GM18909 (cell line): ENCODE measurements around the gene ATP5PB.

ENCODE experiments used
- ATAC-seq: cut with Tn5 transposase; IDR thresholded peaks from one replicate; pipeline ENCODE4 v1.9.1; 2021; ENCODE audit warnings: mild to moderate bottlenecking; ENCODE audit not compliant: unreplicated experiment, poor library complexity

Gene ATP5PB

GRCh38 chr1:111446546-111446945 lies 2.7 kb upstream of the ATP5PB start:
- ATAC-seq = no peak

GRCh38 chr1:111446967-111447892 lies 2.0 kb upstream of the ATP5PB start:
- ATAC-seq = no peak

- peak; percentile 5 for ATAC-seq
Observed at GRCh38 chr1:111448482-111448917, 764 bp upstream of the ATP5PB start.

- no peak for ATAC-seq
Observed at GRCh38 chr1:111449703-111450017, 396 bp downstream of the ATP5PB start.

- ATAC-seq = no peak
Observed at GRCh38 chr1:111450185-111450584, 921 bp downstream of the ATP5PB start.

- ATAC-seq = no peak
Observed at GRCh38 chr1:111452581-111452980, 3.3 kb downstream of the ATP5PB start.

GRCh38 chr1:111453706-111454105 lies 4.4 kb downstream of the ATP5PB start:
- ATAC-seq = no peak

GRCh38 chr1:111454859-111455641 lies 5.8 kb downstream of the ATP5PB start:
- ATAC-seq = no peak

- no peak for ATAC-seq
Observed at GRCh38 chr1:111455642-111456031, 6.4 kb downstream of the ATP5PB start.

GRCh38 chr1:111461765-111462164 lies 12.5 kb downstream of the ATP5PB start:
- no peak for ATAC-seq

GRCh38 chr1:111462370-111463028 lies 13.2 kb downstream of the ATP5PB start:
- no peak for ATAC-seq

- no peak for ATAC-seq
Observed at GRCh38 chr1:111463029-111463683, 13.9 kb downstream of the ATP5PB start.

GRCh38 chr1:111465754-111466153 lies 16.5 kb downstream of the ATP5PB start:
- ATAC-seq = no peak

GRCh38 chr1:111466480-111466879 lies 17.2 kb downstream of the ATP5PB start:
- no peak for ATAC-seq

GRCh38 chr1:111467865-111468716 lies 18.8 kb downstream of the ATP5PB start:
- ATAC-seq = no peak

- ATAC-seq = no peak
Observed at GRCh38 chr1:111468717-111469100, 19.4 kb downstream of the ATP5PB start.

GRCh38 chr1:111469539-111469938 lies 20.3 kb downstream of the ATP5PB start:
- no peak for ATAC-seq

- ATAC-seq = no peak
Observed at GRCh38 chr1:111470596-111470995, 21.3 kb downstream of the ATP5PB start.

- peak; percentile 59 for ATAC-seq
Observed at GRCh38 chr1:111471012-111471411, 21.7 kb downstream of the ATP5PB start.

GRCh38 chr1:111471538-111471937 lies 22.3 kb downstream of the ATP5PB start:
- no peak for ATAC-seq
